Stomach (tissue), 4 donors: ENCODE measurements around the gene HNRNPF.

Source experiments
- EP300 ChIP-seq: sonication (generic); formaldehyde crosslinking; IDR thresholded peaks from one replicate; pipeline ENCODE4 v1.6.1; 2017; ENCODE audit warnings: antibody characterized with exemption
- POLR2A ChIP-seq, 4 donors: fragments of 450-650 bp; IDR thresholded peaks; one replicate each; pipeline ENCODE4 v1.6.1; 2016; ENCODE audit warnings: antibody characterized with exemption in 4 of 4, control low read depth in 2 of 4, mild to moderate bottlenecking in 1 of 4, moderate library complexity in 1 of 4
- POLR2AphosphoS5 ChIP-seq, 3 donors: sonication (generic); formaldehyde crosslinking; IDR thresholded peaks; one replicate each; pipeline ENCODE4 v1.6.1; 2016; ENCODE audit warnings: antibody characterized with exemption in 3 of 3
- TF ChIP-seq, protein P1 (sequence below), 7 experiments: fragments of 450-650 bp in 4 of 7; fragments of 200-600 bp in 3 of 7; sonication (generic) in 3 of 7; IDR thresholded peaks; one replicate each; pipeline ENCODE4 v1.5.1; 2016 to 2019; ENCODE audit warnings: antibody characterized with exemption in 7 of 7, control low read depth in 2 of 7, mild to moderate bottlenecking in 1 of 7

DNA sequence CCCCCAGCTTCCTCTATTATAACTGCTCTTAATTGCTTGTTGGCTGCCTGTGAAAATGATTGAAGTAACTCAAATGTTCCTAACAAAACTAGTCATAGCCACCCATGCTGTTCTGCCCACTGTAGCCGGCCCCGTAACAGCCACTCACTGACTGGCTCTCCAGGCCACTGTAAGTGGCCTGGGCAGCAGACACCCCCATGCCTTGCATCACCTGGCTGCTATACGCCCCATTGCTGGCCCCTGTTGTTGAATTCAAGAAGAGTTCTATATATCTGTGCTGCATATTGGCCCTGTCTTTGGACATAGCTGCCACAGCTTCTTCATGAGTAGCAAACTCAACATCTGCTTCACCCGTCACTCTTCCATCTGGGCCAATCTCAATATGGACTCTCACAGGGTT, 22.4 kb downstream of the HNRNPF start:
- TF ChIP-seq, protein P1, sequence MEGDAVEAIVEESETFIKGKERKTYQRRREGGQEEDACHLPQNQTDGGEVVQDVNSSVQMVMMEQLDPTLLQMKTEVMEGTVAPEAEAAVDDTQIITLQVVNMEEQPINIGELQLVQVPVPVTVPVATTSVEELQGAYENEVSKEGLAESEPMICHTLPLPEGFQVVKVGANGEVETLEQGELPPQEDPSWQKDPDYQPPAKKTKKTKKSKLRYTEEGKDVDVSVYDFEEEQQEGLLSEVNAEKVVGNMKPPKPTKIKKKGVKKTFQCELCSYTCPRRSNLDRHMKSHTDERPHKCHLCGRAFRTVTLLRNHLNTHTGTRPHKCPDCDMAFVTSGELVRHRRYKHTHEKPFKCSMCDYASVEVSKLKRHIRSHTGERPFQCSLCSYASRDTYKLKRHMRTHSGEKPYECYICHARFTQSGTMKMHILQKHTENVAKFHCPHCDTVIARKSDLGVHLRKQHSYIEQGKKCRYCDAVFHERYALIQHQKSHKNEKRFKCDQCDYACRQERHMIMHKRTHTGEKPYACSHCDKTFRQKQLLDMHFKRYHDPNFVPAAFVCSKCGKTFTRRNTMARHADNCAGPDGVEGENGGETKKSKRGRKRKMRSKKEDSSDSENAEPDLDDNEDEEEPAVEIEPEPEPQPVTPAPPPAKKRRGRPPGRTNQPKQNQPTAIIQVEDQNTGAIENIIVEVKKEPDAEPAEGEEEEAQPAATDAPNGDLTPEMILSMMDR (IDR thresholded peaks at IDR 0.05), result no peak
- TF ChIP-seq POLR2A (IDR thresholded peaks at IDR 0.05) (no peak), POLR2AphosphoS5 (IDR thresholded peaks at IDR 0.05) (peak in 1 of 3 donors; percentile 1), EP300 (no peak)
